DOHH2 (cell line): ENCODE data around the gene AHNAK.

Experiments
- EZH2phosphoT487 ChIP-seq: fragments of 200-600 bp; sonication (generic); IDR thresholded peaks from 2 replicates; pipeline ENCODE4 v1.6.1; 2017; ENCODE audit warnings: borderline replicate concordance, mild to moderate bottlenecking, antibody characterized with exemption, low read length, moderate library complexity, mixed read lengths
- TF ChIP-seq, protein P1 (sequence below): fragments of 200-600 bp; sonication (generic); IDR thresholded peaks from one replicate; pipeline ENCODE4 v1.5.1; 2014; ENCODE audit warnings: antibody characterized with exemption, mild to moderate bottlenecking, low read depth, low read length; ENCODE audit not compliant: poor library complexity, severe bottlenecking

DNA sequence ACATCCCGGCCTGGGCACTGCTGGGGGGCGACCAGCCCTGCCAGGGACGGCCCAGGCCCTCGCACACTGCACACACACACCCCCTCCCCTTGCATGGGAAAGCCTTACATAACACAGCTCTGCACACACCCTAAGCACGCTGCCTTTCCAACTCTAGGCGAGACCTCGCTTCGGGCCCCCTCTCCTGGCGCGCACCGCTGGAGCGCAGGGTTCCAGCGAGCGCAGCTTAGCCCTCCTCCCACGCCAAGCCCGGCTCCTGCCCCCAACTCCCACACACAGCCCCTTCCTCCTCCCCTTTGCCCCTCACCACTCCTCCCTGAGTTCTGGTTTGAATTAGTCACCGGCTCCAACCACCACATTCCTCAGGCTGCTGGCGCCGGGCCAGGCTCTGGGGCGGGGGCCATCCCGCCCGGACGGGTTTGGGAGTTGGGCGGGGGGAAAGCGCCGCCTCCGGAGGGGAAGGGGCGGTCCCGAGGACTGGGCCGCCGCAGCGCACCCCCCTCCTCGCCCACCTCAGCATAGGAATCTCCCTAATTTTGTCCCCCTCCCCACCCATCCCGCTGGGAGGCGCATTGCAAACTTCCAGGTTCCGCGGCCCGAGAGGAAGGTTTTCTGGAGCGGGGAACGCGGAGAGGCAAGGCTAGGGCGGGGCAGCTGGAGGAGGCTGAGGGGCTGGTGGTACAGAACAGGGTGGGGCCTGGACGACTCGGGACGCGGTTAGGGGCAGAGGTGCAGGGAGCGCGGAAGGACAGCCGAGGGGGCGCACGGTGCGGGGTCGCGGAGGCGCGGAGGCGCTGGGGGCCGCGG, 966 bp downstream of the AHNAK start:
- TF ChIP-seq, protein P1, sequence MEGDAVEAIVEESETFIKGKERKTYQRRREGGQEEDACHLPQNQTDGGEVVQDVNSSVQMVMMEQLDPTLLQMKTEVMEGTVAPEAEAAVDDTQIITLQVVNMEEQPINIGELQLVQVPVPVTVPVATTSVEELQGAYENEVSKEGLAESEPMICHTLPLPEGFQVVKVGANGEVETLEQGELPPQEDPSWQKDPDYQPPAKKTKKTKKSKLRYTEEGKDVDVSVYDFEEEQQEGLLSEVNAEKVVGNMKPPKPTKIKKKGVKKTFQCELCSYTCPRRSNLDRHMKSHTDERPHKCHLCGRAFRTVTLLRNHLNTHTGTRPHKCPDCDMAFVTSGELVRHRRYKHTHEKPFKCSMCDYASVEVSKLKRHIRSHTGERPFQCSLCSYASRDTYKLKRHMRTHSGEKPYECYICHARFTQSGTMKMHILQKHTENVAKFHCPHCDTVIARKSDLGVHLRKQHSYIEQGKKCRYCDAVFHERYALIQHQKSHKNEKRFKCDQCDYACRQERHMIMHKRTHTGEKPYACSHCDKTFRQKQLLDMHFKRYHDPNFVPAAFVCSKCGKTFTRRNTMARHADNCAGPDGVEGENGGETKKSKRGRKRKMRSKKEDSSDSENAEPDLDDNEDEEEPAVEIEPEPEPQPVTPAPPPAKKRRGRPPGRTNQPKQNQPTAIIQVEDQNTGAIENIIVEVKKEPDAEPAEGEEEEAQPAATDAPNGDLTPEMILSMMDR = no peak
- no peak for TF ChIP-seq EZH2phosphoT487
